GM10847 (cell line): ENCODE results near the gene MTUS2.

Source experiments
- POLR2A ChIP-seq: IDR thresholded peaks from 2 replicates; pipeline ENCODE4 v1.6.1; 2011; ENCODE audit not compliant: insufficient read length; ENCODE audit errors: extremely low read depth

MTUS2 gene

GRCh38 chr13:29502391-29503008, 682.4 kb downstream of the MTUS2 start:
- no peak for TF ChIP-seq POLR2A

GRCh38 chr13:29503041-29503837, 683.1 kb downstream of the MTUS2 start:
- TF ChIP-seq POLR2A, result no peak

- no peak for TF ChIP-seq POLR2A
These were observed 684.6 kb downstream of the MTUS2 start for GRCh38 chr13:29504691-29505090.

- TF ChIP-seq POLR2A, result no peak
These were observed 685.4 kb downstream of the MTUS2 start for GRCh38 chr13:29505511-29505910.

GRCh38 chr13:29505950-29506349, 685.8 kb downstream of the MTUS2 start:
- TF ChIP-seq POLR2A, result no peak

- TF ChIP-seq POLR2A, result no peak
These were observed 687.2 kb downstream of the MTUS2 start for GRCh38 chr13:29507356-29507755.

- no peak for TF ChIP-seq POLR2A
These were observed 688.2 kb downstream of the MTUS2 start for GRCh38 chr13:29508130-29508875.

- no peak for TF ChIP-seq POLR2A
These were observed 688.7 kb downstream of the MTUS2 start for GRCh38 chr13:29508876-29509252.

GRCh38 chr13:29509999-29510589, 690.0 kb downstream of the MTUS2 start:
- TF ChIP-seq POLR2A, result no peak

GRCh38 chr13:29510651-29511084, 690.5 kb downstream of the MTUS2 start:
- TF ChIP-seq POLR2A, result no peak

- TF ChIP-seq POLR2A, result no peak
These were observed 691.1 kb downstream of the MTUS2 start for GRCh38 chr13:29511106-29511796.

- no peak for TF ChIP-seq POLR2A
These were observed 691.8 kb downstream of the MTUS2 start for GRCh38 chr13:29511980-29512379.

- no peak for TF ChIP-seq POLR2A
These were observed 693.2 kb downstream of the MTUS2 start for GRCh38 chr13:29513002-29513980.
